SKM-1 (cell line): ENCODE measurements around the gene DBP.
"Not testable (repeated sequence)": the region's sequence is repeated elsewhere in the genome, so short reads cannot be mapped to it uniquely, and the experiment has no call there.

Experiments
- DNase-seq: peaks from one replicate; lab custom pipeline; 2025; ENCODE audit not compliant: unreplicated experiment; lab: John Stamatoyannopoulos, UW

The DBP gene

GRCh38 chr19:48641850-48642249, 4.7 kb upstream of the DBP start:
- no peak for DNase-seq

GRCh38 chr19:48639483-48640375, 2.5 kb upstream of the DBP start:
- DNase-seq = no peak

DNA sequence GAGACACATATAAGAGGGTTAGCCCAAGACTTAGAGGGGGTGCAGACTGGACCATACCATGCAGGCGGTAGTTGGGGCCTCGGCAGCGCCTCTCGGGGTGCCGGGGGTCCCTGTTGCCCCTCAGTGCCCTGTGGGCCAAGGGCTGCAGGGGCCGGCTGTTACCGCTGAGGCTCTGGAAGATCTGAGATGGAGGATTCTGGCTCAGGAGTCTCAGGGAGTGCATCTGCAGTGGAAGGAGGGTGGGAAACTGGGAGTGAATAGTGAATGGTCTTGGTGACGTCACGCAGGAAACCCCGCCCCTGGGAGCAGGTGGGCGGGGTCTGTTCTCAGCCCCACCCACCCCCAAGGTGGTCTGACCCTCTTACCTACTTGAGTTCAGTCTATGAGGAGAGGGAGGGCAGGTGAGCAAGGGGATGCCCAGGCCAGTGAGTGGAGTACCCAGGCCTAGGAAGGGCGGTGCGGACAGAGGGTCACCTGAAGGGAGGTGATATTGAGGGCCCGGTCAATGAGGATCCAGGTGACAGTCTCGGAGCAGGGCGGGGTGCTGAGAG, 1.7 kb upstream of the DBP start:
- DNase-seq = no peak

GRCh38 chr19:48637948-48638830, 1.0 kb upstream of the DBP start:
- peak; percentile 61 for DNase-seq

DNA sequence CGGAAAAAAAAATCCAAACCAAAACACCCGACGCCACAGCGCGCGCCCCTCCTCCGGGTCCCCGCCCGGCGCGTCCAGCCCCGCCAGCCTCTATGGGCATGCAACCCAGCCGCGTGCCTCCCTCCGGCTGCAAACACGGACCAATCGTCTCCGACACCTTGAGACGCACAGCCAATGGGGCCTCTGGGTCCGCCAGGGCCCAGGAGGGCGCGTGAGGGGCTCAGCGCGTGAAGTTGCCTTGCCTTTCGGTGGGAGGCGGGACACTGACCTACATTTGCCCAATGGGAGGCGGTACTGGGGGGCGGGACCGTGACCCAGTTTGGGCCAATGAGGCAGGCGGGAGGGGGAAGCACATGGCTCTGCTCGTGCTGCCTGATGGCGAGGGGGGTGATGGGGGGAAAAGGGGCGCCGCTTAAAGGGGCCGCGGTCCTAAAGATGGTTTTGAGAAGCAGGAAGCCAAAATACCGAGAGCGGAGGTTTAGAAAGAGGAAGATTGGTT, 319 bp upstream of the DBP start:
- DNase-seq = peak; percentile 81

DNA sequence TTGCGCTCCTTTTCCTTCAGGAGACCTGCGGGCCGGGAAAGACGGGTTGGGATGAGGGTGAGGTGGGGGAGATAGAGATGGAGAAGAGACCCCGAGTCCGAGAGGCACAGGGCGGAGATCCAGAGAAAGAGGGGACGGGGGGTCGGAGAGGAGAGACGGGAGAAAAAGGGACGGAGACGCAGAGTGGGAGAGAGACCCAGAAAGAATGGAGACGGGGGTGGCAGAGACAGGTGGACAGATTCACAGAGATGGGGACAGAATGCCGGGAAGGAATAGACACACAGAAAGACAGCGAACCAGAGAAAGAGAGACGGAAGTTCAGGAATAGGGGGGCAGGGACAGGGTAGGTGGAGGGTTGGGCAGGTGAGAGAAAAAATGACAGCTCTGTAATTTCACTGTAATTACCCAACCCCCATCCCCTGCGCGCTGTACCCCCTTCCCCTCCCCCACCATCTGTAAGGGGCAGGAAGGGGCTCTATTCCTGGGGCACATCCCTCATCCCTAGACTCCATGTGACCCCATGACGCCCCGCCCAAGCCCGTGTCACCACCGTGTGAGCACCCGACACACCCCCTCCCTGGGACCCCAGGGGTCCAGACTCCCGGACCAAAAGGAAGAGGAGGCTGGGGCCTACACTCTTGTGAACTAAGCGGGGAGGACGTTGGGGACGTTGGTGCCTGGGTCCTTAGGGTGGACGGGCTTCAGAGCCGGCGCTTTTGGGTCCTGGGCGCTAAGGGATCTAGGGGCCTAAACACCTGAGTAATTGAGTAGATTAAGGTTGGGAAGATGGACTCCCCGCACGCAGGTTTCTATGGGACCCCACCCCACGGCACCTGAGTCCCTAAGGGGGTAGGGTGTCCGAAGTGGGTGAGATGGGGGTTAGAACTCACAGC, 967 bp downstream of the DBP start:
- DNase-seq = no peak

GRCh38 chr19:48635263-48635965, 1.8 kb downstream of the DBP start:
- DNase-seq = peak; percentile 5

DNA sequence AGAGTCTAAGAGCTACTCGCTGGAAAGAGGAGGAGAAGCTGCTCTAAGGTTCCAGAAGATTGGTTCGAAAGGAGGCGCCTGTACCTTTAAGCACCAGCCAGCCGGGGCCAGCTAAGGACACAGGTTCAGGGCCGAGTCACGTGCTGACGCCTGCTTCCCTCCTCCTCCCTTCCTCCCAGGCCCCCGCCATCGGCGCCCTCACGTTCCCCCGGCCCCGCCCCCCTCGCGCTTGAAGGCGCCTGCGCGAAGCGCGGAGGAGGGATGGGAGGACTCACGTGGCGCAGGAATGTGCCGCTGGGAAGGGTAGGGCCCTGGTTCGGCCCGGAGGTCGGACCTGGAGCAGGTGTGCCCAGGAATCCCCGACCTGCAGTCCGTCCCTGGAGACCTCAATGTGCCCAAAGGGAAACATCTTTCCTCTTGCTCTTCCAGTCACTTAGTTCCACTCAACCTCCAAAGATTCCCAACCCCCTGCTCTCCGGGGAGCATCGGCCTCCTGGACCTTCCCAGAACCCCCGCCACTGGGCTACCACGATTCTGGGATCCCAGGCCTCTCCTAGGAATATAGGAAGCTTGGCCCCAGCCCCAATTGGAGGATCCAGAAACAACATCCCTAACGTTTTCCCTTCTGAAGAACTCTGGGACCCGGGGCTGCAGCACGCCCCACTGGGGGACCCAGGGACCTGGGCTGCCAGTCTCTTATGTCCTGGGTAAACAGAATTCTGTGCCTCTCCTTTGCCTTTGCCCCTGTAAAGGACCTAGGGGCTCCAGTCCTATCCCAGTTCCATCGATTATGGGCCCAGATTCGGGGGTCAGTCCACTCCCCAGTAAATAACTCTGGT, 2.5 kb downstream of the DBP start:
- peak; percentile 69 for DNase-seq

DNA sequence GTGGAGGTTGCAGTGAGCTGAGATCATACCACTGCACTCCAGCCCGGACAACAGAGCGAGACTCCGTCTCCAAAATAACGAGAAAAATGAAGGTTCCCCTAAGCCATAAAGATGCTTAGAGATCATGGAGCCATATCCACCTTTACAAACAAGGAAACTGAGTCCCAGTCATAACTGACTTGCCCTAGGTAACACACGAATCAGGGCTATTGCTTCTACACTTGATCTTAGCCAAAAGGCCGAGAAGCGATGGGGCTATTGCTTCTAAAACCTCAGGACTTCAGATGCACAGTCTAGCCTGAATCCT, 3.2 kb downstream of the DBP start:
- no peak for DNase-seq

DNA sequence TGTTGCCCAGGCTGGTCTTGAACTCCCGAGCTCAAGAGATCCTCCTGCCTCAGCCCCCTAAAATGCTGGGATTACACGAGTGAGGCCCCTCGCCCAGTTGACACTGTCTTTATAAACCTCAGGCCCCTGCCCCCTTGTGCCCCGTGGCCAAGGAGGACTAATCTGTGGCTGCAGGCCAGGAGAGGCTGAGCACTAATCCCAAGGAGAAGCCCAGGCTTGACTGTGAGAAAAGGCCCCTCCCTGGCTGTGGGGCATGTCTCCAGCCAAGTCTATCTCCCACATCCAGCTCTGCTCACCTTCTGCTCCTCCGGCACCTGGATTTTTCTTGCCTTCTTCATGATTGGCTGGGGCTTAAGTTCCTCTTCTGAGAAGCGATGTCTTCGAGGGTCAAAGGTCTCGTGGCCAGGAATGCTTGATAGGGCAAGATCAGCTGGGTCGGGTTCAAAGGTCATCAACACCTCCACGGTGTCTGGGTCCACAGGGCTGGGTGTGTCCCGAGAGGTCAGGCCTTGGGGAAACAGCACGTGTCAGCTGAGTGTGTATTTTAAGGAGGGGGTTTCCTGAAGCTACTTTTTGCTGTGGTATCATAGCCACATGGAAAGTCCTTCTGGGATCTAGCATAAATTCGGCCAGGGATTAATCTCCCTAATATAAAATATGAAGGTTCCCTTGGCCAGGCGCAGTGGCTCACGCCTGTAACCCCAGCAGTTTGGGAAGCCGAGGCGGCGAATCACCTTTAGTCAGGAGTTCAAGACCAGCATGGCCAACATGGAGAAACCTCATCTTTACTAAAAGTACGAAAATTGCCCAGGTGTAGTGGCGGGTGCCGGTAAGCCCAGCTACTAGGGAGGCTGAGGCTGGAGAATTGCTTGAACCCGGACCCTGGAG, 3.8 kb downstream of the DBP start:
- no peak for DNase-seq

GRCh38 chr19:48632692-48633147, 4.5 kb downstream of the DBP start:
- DNase-seq = no peak

DNA sequence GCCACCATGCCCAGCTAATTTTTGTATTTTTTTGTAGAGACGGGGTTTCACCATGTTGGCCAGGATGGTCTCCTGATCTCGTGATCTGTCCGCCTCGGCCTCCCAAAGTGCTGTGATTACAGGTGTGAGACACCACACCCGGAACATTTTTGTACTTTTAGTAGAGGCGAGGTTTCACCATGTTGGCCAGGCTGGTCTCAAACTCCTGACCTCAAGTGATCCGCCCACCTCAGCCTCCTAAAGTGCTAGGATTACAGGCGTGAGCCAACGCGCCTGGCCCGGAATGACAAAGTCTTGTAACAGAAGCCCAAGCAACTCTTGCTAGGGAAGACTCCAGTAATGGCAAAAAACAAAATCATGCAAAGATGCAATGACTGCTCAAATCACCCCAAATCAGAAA, 4.9 kb downstream of the DBP start:
- DNase-seq = not testable (repeated sequence)

GRCh38 chr19:48631225-48631624, 6.0 kb downstream of the DBP start:
- no peak for DNase-seq

DNA sequence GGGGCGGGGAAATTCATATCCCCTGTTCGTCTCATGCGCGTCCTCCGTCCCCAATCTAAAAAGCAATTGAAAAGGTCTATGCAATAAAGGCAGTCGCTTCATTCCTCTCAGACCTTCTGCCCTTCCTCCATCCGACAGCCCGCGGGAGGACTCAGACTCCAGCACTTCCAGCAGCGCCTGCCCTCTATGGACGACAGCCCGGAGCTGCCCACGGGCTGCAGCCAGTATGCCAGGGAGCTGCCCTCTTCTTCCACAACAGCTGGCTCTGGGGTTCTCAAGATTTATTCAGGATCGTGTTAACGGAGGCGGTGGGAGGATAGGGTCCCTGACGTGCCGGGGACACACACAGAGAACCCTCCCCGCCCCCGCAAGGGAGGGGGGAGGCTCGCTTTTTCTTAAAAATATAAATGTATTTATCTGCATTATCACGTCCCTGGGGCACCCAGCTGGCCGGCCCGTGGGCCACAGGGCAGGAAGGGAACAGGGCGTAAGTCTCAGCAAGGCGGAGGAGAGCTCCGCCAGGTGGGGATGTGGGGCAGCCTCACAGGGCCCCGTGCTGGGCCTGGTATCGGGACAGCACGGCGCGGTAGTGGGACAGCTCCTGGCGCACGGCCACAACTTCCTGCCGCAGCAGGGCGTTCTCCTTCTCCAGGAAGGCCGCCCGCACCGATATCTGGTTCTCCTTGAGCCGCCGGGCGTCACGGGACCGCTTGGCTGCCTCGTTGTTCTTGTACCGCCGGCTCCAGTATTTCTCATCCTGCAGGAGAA, 6.7 kb downstream of the DBP start:
- DNase-seq = no peak

DNA sequence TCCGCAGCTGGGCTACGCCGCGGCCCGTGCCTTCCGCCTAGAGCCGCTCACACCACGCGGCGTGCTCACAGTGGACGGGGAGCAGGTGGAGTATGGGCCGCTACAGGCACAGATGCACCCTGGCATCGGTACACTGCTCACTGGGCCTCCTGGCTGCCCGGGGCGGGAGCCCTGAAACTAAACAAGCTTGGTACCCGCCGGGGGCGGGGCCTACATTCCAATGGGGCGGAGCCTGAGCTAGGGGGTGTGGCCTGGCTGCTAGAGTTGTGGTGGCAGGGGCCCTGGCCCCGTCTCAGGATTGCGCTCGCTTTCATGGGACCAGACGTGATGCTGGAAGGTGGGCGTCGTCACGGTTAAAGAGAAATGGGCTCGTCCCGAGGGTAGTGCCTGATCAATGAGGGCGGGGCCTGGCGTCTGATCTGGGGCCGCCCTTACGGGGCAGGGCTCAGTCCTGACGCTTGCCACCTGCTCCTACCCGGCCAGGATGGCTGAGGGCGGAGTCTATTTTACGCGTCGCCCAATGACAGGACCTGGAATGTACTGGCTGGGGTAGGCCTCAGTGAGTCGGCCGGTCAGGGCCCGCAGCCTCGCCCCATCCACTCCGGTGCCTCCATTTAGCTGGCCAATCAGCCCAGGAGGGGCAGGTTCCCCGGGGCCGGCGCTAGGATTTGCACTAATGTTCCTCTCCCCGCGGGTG, 7.4 kb downstream of the DBP start:
- DNase-seq = no peak

- no peak for DNase-seq
Observed at GRCh38 chr19:48629297-48629598, 7.9 kb downstream of the DBP start.
